Measurements from ENCODE around the gene NDE1.

NDE1 gene

DNA sequence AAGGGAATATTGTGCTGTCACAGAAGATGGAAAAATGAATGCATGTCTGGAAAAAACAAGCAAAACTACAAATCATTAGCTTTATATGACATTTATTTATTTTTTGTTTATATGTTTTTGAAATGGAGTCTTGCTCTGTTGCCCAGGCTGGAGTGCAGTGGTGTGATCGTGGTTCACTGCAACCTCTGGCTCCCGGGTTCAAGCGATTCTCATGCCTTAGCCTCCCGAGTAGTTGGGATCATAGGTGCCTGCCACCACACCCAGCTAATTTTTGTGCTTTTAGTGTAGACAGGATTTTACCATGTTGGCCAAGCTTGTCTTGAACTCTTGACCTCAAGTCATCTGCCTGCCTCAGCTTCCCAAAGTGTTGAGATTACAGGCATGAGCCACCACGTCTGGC, 8.5 kb downstream of the NDE1 start:
- Histone ChIP-seq H4K8ac (ENCODE audit: low read depth, low read length) (no peak overlapping the region), H3K4me3 (ENCODE audit: low read length in 2 of 2) (no peak overlapping the region), H3K4ac (ENCODE audit: low read length) (no peak overlapping the region), H3K79me1 (ENCODE audit: low read depth, low read length) (peaks cover 3% of the 10 kb centered on the region), H3K4me1 (ENCODE audit: control insufficient read depth in 2 of 2, insufficient read depth in 1 of 2, low read depth in 1 of 2, low read length in 2 of 2) (no peaks in the 10 kb centered on the region), H2BK12ac (ENCODE audit: low read length) (no peak overlapping the region), H3K9me3 (replicated peaks in 1 of 2; ENCODE audit: control insufficient read depth in 2 of 2, insufficient read depth in 1 of 2, low read depth in 1 of 2, low read length in 2 of 2) (no peaks in the 10 kb centered on the region), H3K27ac (replicated peaks; ENCODE audit: low read length) (no peak overlapping the region), H3K4me2 (ENCODE audit: insufficient read depth, low read length, poor library complexity, severe bottlenecking) (no peak overlapping the region), H2BK15ac (ENCODE audit: low read length) (no peak overlapping the region), H3K23ac (ENCODE audit: low read depth, low read length, poor library complexity) (no peak overlapping the region), H4K91ac (ENCODE audit: low read depth, low read length, poor library complexity) (no peak overlapping the region), H3K36me3 (replicated peaks in 1 of 2; ENCODE audit: control insufficient read depth in 2 of 2, insufficient read depth in 2 of 2, low read length in 2 of 2) (peaks cover 0 to 10% of the 10 kb centered on the region in 2 donors), H3K27me3 (ENCODE audit: control insufficient read depth in 3 of 3, insufficient read depth in 3 of 3, low read depth in 1 of 3, low read length in 3 of 3) (no peaks in the 10 kb centered on the region), H3K18ac (ENCODE audit: low read length) (no peak overlapping the region), H2BK5ac (ENCODE audit: low read length) (no peak overlapping the region), H2AK5ac (ENCODE audit: low read depth, low read length) (no peak overlapping the region), H3K14ac (ENCODE audit: low read length) (no peak overlapping the region), H2AFZ (ENCODE audit: low read length) (no peak overlapping the region), H3K9ac (ENCODE audit: low read depth, low read length, poor library complexity) (no peak overlapping the region), H2BK120ac (ENCODE audit: low read depth, low read length) (no peak overlapping the region)
- no peak for DNase-seq (ENCODE audit: low spot score)
- WGBS, 2 donors (ENCODE audit: extremely low coverage in 2 of 2, insufficient read length in 2 of 2, insufficient replicate concordance in 1 of 2), result no CpG with 5 or more reads among the region's 5 CpGs

DNA sequence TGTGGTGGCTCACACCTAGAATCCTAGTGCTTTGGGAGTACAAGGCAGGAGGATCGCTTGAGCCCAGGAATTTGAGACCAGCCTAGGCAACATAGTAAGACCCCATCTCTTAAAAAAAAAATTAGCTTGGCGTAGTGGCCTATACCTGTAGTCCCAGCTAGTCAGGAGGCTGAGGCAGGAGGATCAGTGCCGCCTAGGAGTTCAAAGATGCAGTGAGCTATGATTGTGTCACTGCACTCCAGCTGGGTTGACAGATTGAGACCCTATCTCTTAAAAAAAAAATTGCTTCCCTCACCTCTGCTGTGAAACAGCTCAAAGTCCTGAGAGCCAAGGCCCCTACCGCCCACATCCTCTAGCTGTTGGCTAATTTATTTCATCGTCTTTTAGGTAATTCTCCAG, 10.2 kb downstream of the NDE1 start:
- Histone ChIP-seq H2BK12ac (ENCODE audit: low read length) (no peak overlapping the region), H4K8ac (ENCODE audit: low read depth, low read length) (no peak overlapping the region), H3K9ac (ENCODE audit: low read depth, low read length, poor library complexity) (no peak overlapping the region), H3K4ac (ENCODE audit: low read length) (no peak overlapping the region), H4K91ac (ENCODE audit: low read depth, low read length, poor library complexity) (no peak overlapping the region), H3K36me3 (replicated peaks in 1 of 2; ENCODE audit: control insufficient read depth in 2 of 2, insufficient read depth in 2 of 2, low read length in 2 of 2) (peaks cover 0 to 20% of the 10 kb centered on the region in 2 donors), H3K4me1 (ENCODE audit: control insufficient read depth in 2 of 2, insufficient read depth in 1 of 2, low read depth in 1 of 2, low read length in 2 of 2) (no peaks in the 10 kb centered on the region), H3K79me1 (ENCODE audit: low read depth, low read length) (peaks cover 3% of the 10 kb centered on the region), H2BK5ac (ENCODE audit: low read length) (no peak overlapping the region), H2AFZ (ENCODE audit: low read length) (no peak overlapping the region), H2BK15ac (ENCODE audit: low read length) (no peak overlapping the region), H3K18ac (ENCODE audit: low read length) (no peak overlapping the region), H3K23ac (ENCODE audit: low read depth, low read length, poor library complexity) (no peak overlapping the region), H3K27ac (replicated peaks; ENCODE audit: low read length) (no peak overlapping the region), H3K9me3 (replicated peaks in 1 of 2; ENCODE audit: control insufficient read depth in 2 of 2, insufficient read depth in 1 of 2, low read depth in 1 of 2, low read length in 2 of 2) (no peaks in the 10 kb centered on the region), H3K4me3 (ENCODE audit: low read length in 2 of 2) (no peak overlapping the region), H3K14ac (ENCODE audit: low read length) (no peak overlapping the region), H2AK5ac (ENCODE audit: low read depth, low read length) (no peak overlapping the region), H3K4me2 (ENCODE audit: insufficient read depth, low read length, poor library complexity, severe bottlenecking) (no peak overlapping the region), H3K27me3 (ENCODE audit: control insufficient read depth in 3 of 3, insufficient read depth in 3 of 3, low read depth in 1 of 3, low read length in 3 of 3) (no peaks in the 10 kb centered on the region), H2BK120ac (ENCODE audit: low read depth, low read length) (no peak overlapping the region)
- no CpG with 5 or more reads among the region's 5 CpGs for WGBS, 2 donors (ENCODE audit: extremely low coverage in 2 of 2, insufficient read length in 2 of 2, insufficient replicate concordance in 1 of 2)
- DNase-seq (ENCODE audit: low spot score), result no peak

DNA sequence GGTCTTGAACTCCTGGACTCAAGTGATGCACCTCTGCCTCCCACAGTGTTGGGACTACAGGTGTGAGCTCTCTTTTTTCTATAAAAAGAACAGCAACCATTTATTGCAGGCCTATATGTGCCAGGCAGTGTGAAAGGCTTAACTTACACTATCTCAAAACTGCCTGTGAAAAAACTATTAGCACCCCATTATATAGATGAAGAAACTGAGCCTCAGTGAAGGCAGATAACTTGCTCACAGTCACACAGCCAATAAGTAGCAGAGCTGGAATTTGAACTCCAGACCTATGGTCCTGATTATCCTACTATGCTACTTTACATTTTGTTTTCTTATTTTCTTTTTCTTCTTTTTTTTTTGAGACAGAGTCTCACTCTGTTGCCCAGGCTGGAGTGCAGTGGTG, 15.1 kb downstream of the NDE1 start:
- no peak overlapping the region for H2BK5ac ChIP-seq (ENCODE audit: low read length)
- H3K79me1 ChIP-seq (ENCODE audit: low read depth, low read length), result peaks cover 5% of the 10 kb centered on the region
- H3K9me3 ChIP-seq (replicated peaks in 1 of 2; ENCODE audit: control insufficient read depth in 2 of 2, insufficient read depth in 1 of 2, low read depth in 1 of 2, low read length in 2 of 2), result no peaks in the 10 kb centered on the region
- H3K14ac ChIP-seq (ENCODE audit: low read length), result no peak overlapping the region
- H3K4me3 ChIP-seq (ENCODE audit: low read length in 2 of 2), result no peak overlapping the region
- no peak overlapping the region for H4K8ac ChIP-seq (ENCODE audit: low read depth, low read length)
- no peak overlapping the region for H3K4me2 ChIP-seq (ENCODE audit: insufficient read depth, low read length, poor library complexity, severe bottlenecking)
- H3K23ac ChIP-seq (ENCODE audit: low read depth, low read length, poor library complexity), result no peak overlapping the region
- no peak overlapping the region for H3K4ac ChIP-seq (ENCODE audit: low read length)
- peaks cover 20 to 57% of the 10 kb centered on the region in 2 donors for H3K36me3 ChIP-seq (replicated peaks in 1 of 2; ENCODE audit: control insufficient read depth in 2 of 2, insufficient read depth in 2 of 2, low read length in 2 of 2)
- no peak overlapping the region for H4K91ac ChIP-seq (ENCODE audit: low read depth, low read length, poor library complexity)
- H2BK15ac ChIP-seq (ENCODE audit: low read length), result no peak overlapping the region
- no peak overlapping the region for H2AK5ac ChIP-seq (ENCODE audit: low read depth, low read length)
- H3K4me1 ChIP-seq (ENCODE audit: control insufficient read depth in 2 of 2, insufficient read depth in 1 of 2, low read depth in 1 of 2, low read length in 2 of 2), result no peaks in the 10 kb centered on the region
- no peaks in the 10 kb centered on the region for H3K27me3 ChIP-seq (ENCODE audit: control insufficient read depth in 3 of 3, insufficient read depth in 3 of 3, low read depth in 1 of 3, low read length in 3 of 3)
- no peak overlapping the region for H2BK120ac ChIP-seq (ENCODE audit: low read depth, low read length)
- no peak overlapping the region for H3K9ac ChIP-seq (ENCODE audit: low read depth, low read length, poor library complexity)
- no peak for DNase-seq (ENCODE audit: low spot score)
- no peak overlapping the region for H2AFZ ChIP-seq (ENCODE audit: low read length)
- H2BK12ac ChIP-seq (ENCODE audit: low read length), result no peak overlapping the region
- H3K27ac ChIP-seq (replicated peaks; ENCODE audit: low read length), result no peak overlapping the region
- no peak overlapping the region for H3K18ac ChIP-seq (ENCODE audit: low read length)

DNA sequence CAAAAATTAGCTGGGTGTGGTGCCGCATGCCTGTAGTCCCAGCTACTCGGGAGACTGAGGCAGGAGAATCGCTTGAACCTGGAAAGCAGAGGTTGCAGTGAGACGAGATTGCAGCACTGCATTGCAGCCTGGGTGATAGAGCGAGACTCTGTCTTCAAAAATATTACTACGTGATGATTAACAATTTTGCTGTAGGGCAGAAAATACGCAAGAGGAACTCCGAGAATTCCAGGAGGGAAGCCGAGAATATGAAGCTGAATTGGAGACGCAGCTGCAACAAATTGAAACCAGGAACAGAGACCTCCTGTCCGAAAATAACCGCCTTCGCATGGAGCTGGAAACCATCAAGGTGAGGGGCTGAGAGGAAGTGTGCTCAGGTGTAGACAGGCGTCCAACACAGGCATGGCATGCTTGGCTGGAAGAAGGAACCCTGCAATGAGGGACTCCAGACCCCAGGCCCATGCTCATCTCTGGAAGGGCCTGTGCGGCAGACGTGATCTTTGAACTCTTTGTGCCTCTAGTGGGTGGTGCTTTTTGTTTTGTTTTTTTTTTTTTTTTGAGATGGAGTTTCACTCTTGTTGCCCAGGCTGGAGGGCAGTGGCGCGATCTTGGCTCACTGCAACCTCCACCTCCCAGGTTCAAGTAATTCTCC, 17.2 kb downstream of the NDE1 start:
- H3K9ac ChIP-seq (ENCODE audit: low read depth, low read length, poor library complexity), result no peak overlapping the region
- H2BK15ac ChIP-seq (ENCODE audit: low read length), result no peak overlapping the region
- H2AFZ ChIP-seq (ENCODE audit: low read length), result no peak overlapping the region
- H2BK120ac ChIP-seq (ENCODE audit: low read depth, low read length), result no peak overlapping the region
- no peak overlapping the region for H3K4me3 ChIP-seq (ENCODE audit: low read length in 2 of 2)
- H2AK5ac ChIP-seq (ENCODE audit: low read depth, low read length), result no peak overlapping the region
- H3K4ac ChIP-seq (ENCODE audit: low read length), result no peak overlapping the region
- H3K27ac ChIP-seq (replicated peaks; ENCODE audit: low read length), result no peak overlapping the region
- no peaks in the 10 kb centered on the region for H3K27me3 ChIP-seq (ENCODE audit: control insufficient read depth in 3 of 3, insufficient read depth in 3 of 3, low read depth in 1 of 3, low read length in 3 of 3)
- H2BK12ac ChIP-seq (ENCODE audit: low read length), result no peak overlapping the region
- H2BK5ac ChIP-seq (ENCODE audit: low read length), result no peak overlapping the region
- H3K36me3 ChIP-seq (replicated peaks in 1 of 2; ENCODE audit: control insufficient read depth in 2 of 2, insufficient read depth in 2 of 2, low read length in 2 of 2), result peaks cover 22 to 68% of the 10 kb centered on the region in 2 donors
- no peaks in the 10 kb centered on the region for H3K4me1 ChIP-seq (ENCODE audit: control insufficient read depth in 2 of 2, insufficient read depth in 1 of 2, low read depth in 1 of 2, low read length in 2 of 2)
- H3K18ac ChIP-seq (ENCODE audit: low read length), result no peak overlapping the region
- no peak overlapping the region for H3K23ac ChIP-seq (ENCODE audit: low read depth, low read length, poor library complexity)
- H4K91ac ChIP-seq (ENCODE audit: low read depth, low read length, poor library complexity), result no peak overlapping the region
- peaks cover 2% of the 10 kb centered on the region for H3K79me1 ChIP-seq (ENCODE audit: low read depth, low read length)
- H4K8ac ChIP-seq (ENCODE audit: low read depth, low read length), result no peak overlapping the region
- no peaks in the 10 kb centered on the region for H3K9me3 ChIP-seq (replicated peaks in 1 of 2; ENCODE audit: control insufficient read depth in 2 of 2, insufficient read depth in 1 of 2, low read depth in 1 of 2, low read length in 2 of 2)
- no peak overlapping the region for H3K4me2 ChIP-seq (ENCODE audit: insufficient read depth, low read length, poor library complexity, severe bottlenecking)
- WGBS, 2 donors (ENCODE audit: extremely low coverage in 2 of 2, insufficient read length in 2 of 2, insufficient replicate concordance in 1 of 2), result no CpG with 5 or more reads among the region's 18 CpGs
- no peak for DNase-seq (ENCODE audit: low spot score)
- no peak overlapping the region for H3K14ac ChIP-seq (ENCODE audit: low read length)

All from neuronal stem cell (in vitro differentiated cells).